PC-3 (cell line): ENCODE data around the gene VWA3B. TPM values are rescaled to one million over a fixed set of nuclear protein-coding genes. Genes with fewer than 3 reads are reported as not detected.

Source experiments
- ATAC-seq: fragments of 200-7000 bp; cut with Tn5 transposase; 2 replicates; pipeline ENCODE4 v1.9.1; 2020; ENCODE audit warnings: mild to moderate bottlenecking, moderate library complexity
- BruUV-seq: library from RNA; stranded (reverse); fragments of 400-500 nt; replicated peaks from 2 replicates; lab custom pipeline; 2021; lab: Mats Ljungman, UMichigan
- CTCF ChIA-PET: fragments of 300-600 bp; sonication (Branson Sonifier 250); formaldehyde crosslinking; loops from one replicate; lab custom pipeline; 2022; ENCODE audit warnings: antibody characterized with exemption; lab: Charles Lee
- POLR2A ChIA-PET: fragments of 300-600 bp; sonication (Branson Sonifier 250); formaldehyde crosslinking; loops from one replicate; lab custom pipeline; 2022; ENCODE audit warnings: antibody characterized with exemption; ENCODE audit not compliant: unreplicated experiment; lab: Charles Lee
- DNase-seq: peaks from one replicate; pipeline ENCODE4 v3.0.0-alpha.2; 2015
- H2AFZ ChIP-seq: fragments of 300-600 bp; sonication (generic); 2 replicates; pipeline ENCODE4 v1.6.0; 2016; ENCODE audit warnings: antibody characterized with exemption, low read length
- H3F3A ChIP-seq: fragments of 300-600 bp; sonication (generic); one replicate; pipeline ENCODE4 v1.6.0; 2017; ENCODE audit warnings: antibody characterized with exemption, low read length, control low read depth, mild to moderate bottlenecking; ENCODE audit not compliant: unreplicated experiment
- H3K27ac ChIP-seq: fragments of 300-600 bp; sonication (generic); 2 replicates; pipeline ENCODE4 v1.5.1; 2016; ENCODE audit warnings: mild to moderate bottlenecking, low read length
- H3K27me3 ChIP-seq: fragments of 300-600 bp; sonication (generic); 2 replicates; pipeline ENCODE4 v1.6.1; 2016; ENCODE audit warnings: low read length, mixed read lengths
- H3K36me3 ChIP-seq: fragments of 300-600 bp; sonication (generic); 2 replicates; pipeline ENCODE4 v1.6.1; 2016; ENCODE audit warnings: low read depth, mixed run types, low read length, mixed read lengths
- H3K4me1 ChIP-seq: fragments of 300-600 bp; sonication (generic); 2 replicates; pipeline ENCODE4 v1.5.1; 2016; ENCODE audit warnings: low read length; ENCODE audit not compliant: insufficient read depth
- H3K4me2 ChIP-seq: fragments of 300-600 bp; sonication (generic); 2 replicates; pipeline ENCODE4 v1.6.0; 2016; ENCODE audit warnings: low read length
- H3K4me3 ChIP-seq: fragments of 300-600 bp; sonication (generic); 2 replicates; pipeline ENCODE4 v1.5.1; 2016; ENCODE audit warnings: mild to moderate bottlenecking, low read length, mixed read lengths
- H3K79me2 ChIP-seq: fragments of 300-600 bp; sonication (generic); 2 replicates; pipeline ENCODE4 v1.6.1; 2017; ENCODE audit warnings: low read length, mixed read lengths
- H3K9ac ChIP-seq: fragments of 300-600 bp; sonication (generic); 2 replicates; pipeline ENCODE4 v1.6.0; 2016; ENCODE audit warnings: mild to moderate bottlenecking, low read length
- H3K9me2 ChIP-seq: fragments of 300-600 bp; sonication (generic); replicated peaks from 2 replicates; pipeline ENCODE4 v1.6.1; 2016; ENCODE audit warnings: mixed run types, low read length, mixed read lengths
- H3K9me3 ChIP-seq: fragments of 300-600 bp; sonication (generic); 2 replicates; pipeline ENCODE4 v1.6.1; 2016; ENCODE audit warnings: low read length, mixed read lengths
- H4K20me1 ChIP-seq: fragments of 300-600 bp; sonication (generic); 2 replicates; pipeline ENCODE4 v1.6.1; 2016; ENCODE audit warnings: low read length, mixed read lengths
- CTCF ChIP-seq: fragments of 300-600 bp; sonication (generic); conservative IDR thresholded peaks from 2 replicates; pipeline ENCODE4 v1.5.1; 2017; ENCODE audit warnings: antibody characterized with exemption, low read depth, mild to moderate bottlenecking, low read length
- EZH2 ChIP-seq: fragments of 300-600 bp; sonication (generic); IDR thresholded peaks from one replicate; pipeline ENCODE4 v1.6.1; 2017; ENCODE audit warnings: antibody characterized with exemption, mild to moderate bottlenecking, low read length; ENCODE audit not compliant: unreplicated experiment
- EZH2phosphoT487 ChIP-seq: fragments of 300-600 bp; sonication (generic); IDR thresholded peaks from 2 replicates; pipeline ENCODE4 v1.6.1; 2018; ENCODE audit warnings: mild to moderate bottlenecking, antibody characterized with exemption, low read length, borderline replicate concordance
- intact Hi-C: fragments of 100-400 bp; cut with micrococcal nuclease; formaldehyde crosslinking; loops from 2 replicates; pipeline ENCODE4 v1.9.0; 2023
- total RNA-seq: library from RNA; depleted of rRNA; stranded (reverse); fragments of >200 nt; gene quantifications from 2 replicates; pipeline ENCODE4 v1.2.3, GENCODE V29; 2014

The VWA3B gene
- total RNA-seq, 1 experiment from 2014 or later: not detected

GRCh38 chr2:98293931-98294687 is 207.1 kb downstream of the VWA3B start:
- no peak overlapping the region for H2AFZ ChIP-seq
- H3K4me3 ChIP-seq: no peak overlapping the region
- H3K79me2 ChIP-seq: no peaks in the 10 kb centered on the region
- ChIA-PET POLR2A (no interaction called here), CTCF (no interaction called here)
- TF ChIP-seq EZH2phosphoT487 (no peak), CTCF (no peak), EZH2 (no peak)
- H3K9me3 ChIP-seq: no peaks in the 10 kb centered on the region
- intact Hi-C loops: loop anchor here (10.0 kb wide), 1 partner anchor 61 kb away; no protein-coding TSS in a partner anchor
- no TSS peak for BruUV-seq
- H3K4me2 ChIP-seq: no peak overlapping the region
- ATAC-seq (no peak), DNase-seq (no peak)
- no peaks in the 10 kb centered on the region for H3K36me3 ChIP-seq
- H3K9me2 ChIP-seq: no peaks in the 10 kb centered on the region
- H4K20me1 ChIP-seq: no peaks in the 10 kb centered on the region
- no peak overlapping the region for H3K9ac ChIP-seq
- H3F3A ChIP-seq: no peaks in the 10 kb centered on the region
- peaks cover 21% of the 10 kb centered on the region for H3K4me1 ChIP-seq
- no peaks in the 10 kb centered on the region for H3K27me3 ChIP-seq
- no peak overlapping the region for H3K27ac ChIP-seq

- H3K4me1 ChIP-seq: peaks cover 21% of the 10 kb centered on the region
- H3K4me2 ChIP-seq: peak overlapping the region; percentile 21; the same call in 1 of the 2 replicates
- no peaks in the 10 kb centered on the region for H3K9me3 ChIP-seq
- BruUV-seq: no TSS peak
- DNase-seq (no peak), ATAC-seq (no peak)
- no peak overlapping the region for H2AFZ ChIP-seq
- ChIA-PET CTCF (no interaction called here), POLR2A (no interaction called here)
- no peak for TF ChIP-seq CTCF
- TF ChIP-seq EZH2: no peak
- TF ChIP-seq EZH2phosphoT487: no peak
- no peaks in the 10 kb centered on the region for H3K79me2 ChIP-seq
- H4K20me1 ChIP-seq: no peaks in the 10 kb centered on the region
- no peaks in the 10 kb centered on the region for H3K9me2 ChIP-seq
- no peaks in the 10 kb centered on the region for H3K27me3 ChIP-seq
- H3K9ac ChIP-seq: no peak overlapping the region
- intact Hi-C loops: loop anchor here (10.0 kb wide), 1 partner anchor 60 kb away; no protein-coding TSS in a partner anchor
- no peak overlapping the region for H3K27ac ChIP-seq
- H3K36me3 ChIP-seq: no peaks in the 10 kb centered on the region
- H3K4me3 ChIP-seq: no peak overlapping the region
- H3F3A ChIP-seq: no peaks in the 10 kb centered on the region
These were observed 207.7 kb downstream of the VWA3B start for GRCh38 chr2:98294711-98295110.

- peak; percentile 39 for ATAC-seq
- no peaks in the 10 kb centered on the region for H3F3A ChIP-seq
- TF ChIP-seq CTCF: no peak
- no peaks in the 10 kb centered on the region for H4K20me1 ChIP-seq
- BruUV-seq: no TSS peak
- no peaks in the 10 kb centered on the region for H3K9me2 ChIP-seq
- H3K4me2 ChIP-seq: peak overlapping the region; percentile 17; the same call in 1 of the 2 replicates
- peak; percentile 38 for DNase-seq
- ChIA-PET POLR2A (no interaction called here), CTCF (interaction anchor here (0.5 kb wide), 1 partner anchor 506 kb away, joined by 3 read pairs; no protein-coding TSS in a partner anchor)
- no peak overlapping the region for H3K27ac ChIP-seq
- H2AFZ ChIP-seq: no peak overlapping the region
- no peaks in the 10 kb centered on the region for H3K79me2 ChIP-seq
- no peak overlapping the region for H3K9ac ChIP-seq
- no peak overlapping the region for H3K4me3 ChIP-seq
- H3K36me3 ChIP-seq: no peaks in the 10 kb centered on the region
- no peaks in the 10 kb centered on the region for H3K27me3 ChIP-seq
- peaks cover 21% of the 10 kb centered on the region for H3K4me1 ChIP-seq
- H3K9me3 ChIP-seq: no peaks in the 10 kb centered on the region
- intact Hi-C loops: loop anchor here (10.0 kb wide), 1 partner anchor 60 kb away; no protein-coding TSS in a partner anchor
These were observed 208.3 kb downstream of the VWA3B start for GRCh38 chr2:98295275-98295674.
